Measurements from ENCODE around the gene FGF12. TPM values are rescaled to one million over a fixed set of nuclear protein-coding genes. Genes with fewer than 3 reads are reported as not detected.

FGF12 gene
- total and polyA plus RNA-seq, 2 of the 13 experiments (the other 11 are each of a cell fraction or from before 2014, with no cell fraction given) = 0.07 TPM; not detected in 1

GRCh38 chr3:192731233-192731632 lies 3.9 kb upstream of the FGF12 start:
- Histone ChIP-seq H3K27me3 (ENCODE audit: control insufficient read depth in 1 of 2, insufficient read depth in 2 of 2, low read length in 2 of 2) (0 out of 5 replicates have a peak, but pooled peaks cover 0 to 5% of the 10 kb centered on the region in 2 experiments), H3K4me2 (ENCODE audit: low read depth, low read length) (no peak overlapping the region), H4K20me1 (ENCODE audit: insufficient read depth, low read length) (no peaks in the 10 kb centered on the region), H3K4me1 (ENCODE audit: insufficient read depth, low read length) (no peaks in the 10 kb centered on the region), H3K27ac (ENCODE audit: extremely low read length, insufficient read depth, low read length) (no peak overlapping the region), H3K9ac (ENCODE audit: insufficient read depth, low read depth, low read length) (no peak overlapping the region), H3K36me3 (replicated peaks in 1 of 2; ENCODE audit: control insufficient read depth in 1 of 2, insufficient read depth in 2 of 2, low read length in 2 of 2) (no peaks in the 10 kb centered on the region), H3K4me3 (replicated peaks in 1 of 3; ENCODE audit: insufficient read depth in 1 of 3, low read depth in 2 of 3, low read length in 3 of 3) (no peak overlapping the region), H3K9me3 (ENCODE audit: low read length) (no peaks in the 10 kb centered on the region), H2AFZ (ENCODE audit: low read length) (no peak overlapping the region), H3K79me2 (ENCODE audit: insufficient read depth, low read length) (no peaks in the 10 kb centered on the region)
- DNase-seq (ENCODE audit: low spot score) = no peak
- FAIRE-seq = no peak
- CTCF ChIA-PET (ENCODE audit: low intra/inter-chr PET ratio, low total read pairs) = no interaction called here
- intact Hi-C loops (cut with micrococcal nuclease; ENCODE audit: unreplicated experiment) (no loop called here), in situ Hi-C loops (cut with HindIII; ENCODE audit: extremely low pct_ligation_motif_present, low pct_unique_long_range_greater_than_20kb) (no loop called here)
- no peak for TF ChIP-seq ATF4 (CRISPR knock-in tag; IDR thresholded peaks at IDR 0.05)
- TF ChIP-seq ZNF883 (CRISPR knock-in tag; IDR thresholded peaks at IDR 0.05; ENCODE audit: not compliant biosample characterization) = no peak
- BruUV-seq (replicated peaks) = no TSS peak
- POLR2A ChIA-PET = no interaction called here
- ATAC-seq = no peak
- 8% methylated on average over 3 of the region's 3 CpGs for WGBS (ENCODE audit: low lambda C conversion rate)

- in situ Hi-C loops (cut with HindIII; ENCODE audit: extremely low pct_ligation_motif_present, low pct_unique_long_range_greater_than_20kb) (no loop called here), intact Hi-C loops (cut with micrococcal nuclease; ENCODE audit: unreplicated experiment) (no loop called here)
- Histone ChIP-seq H3K9me3 (ENCODE audit: low read length) (no peaks in the 10 kb centered on the region), H3K27me3 (ENCODE audit: control insufficient read depth in 1 of 2, insufficient read depth in 2 of 2, low read length in 2 of 2) (0 out of 5 replicates have a peak, but pooled peaks cover 0 to 5% of the 10 kb centered on the region in 2 experiments), H3K4me1 (ENCODE audit: insufficient read depth, low read length) (no peaks in the 10 kb centered on the region), H3K4me2 (ENCODE audit: low read depth, low read length) (no peak overlapping the region), H2AFZ (ENCODE audit: low read length) (no peak overlapping the region), H3K36me3 (replicated peaks in 1 of 2; ENCODE audit: control insufficient read depth in 1 of 2, insufficient read depth in 2 of 2, low read length in 2 of 2) (no peaks in the 10 kb centered on the region), H3K4me3 (replicated peaks in 1 of 3; ENCODE audit: insufficient read depth in 1 of 3, low read depth in 2 of 3, low read length in 3 of 3) (no peak overlapping the region), H4K20me1 (ENCODE audit: insufficient read depth, low read length) (no peaks in the 10 kb centered on the region), H3K27ac (ENCODE audit: extremely low read length, insufficient read depth, low read length) (no peak overlapping the region), H3K9ac (ENCODE audit: insufficient read depth, low read depth, low read length) (no peak overlapping the region), H3K79me2 (ENCODE audit: insufficient read depth, low read length) (no peaks in the 10 kb centered on the region)
- FAIRE-seq (no peak), ATAC-seq (no peak), DNase-seq (ENCODE audit: low spot score) (no peak)
- WGBS (ENCODE audit: low lambda C conversion rate) = 0% methylated on average over 2 of the region's 2 CpGs
- POLR2A ChIA-PET = no interaction called here
- CTCF ChIA-PET (ENCODE audit: low intra/inter-chr PET ratio, low total read pairs) = no interaction called here
- BruUV-seq (replicated peaks) = no TSS peak
- no peak for TF ChIP-seq NFAT5 (CRISPR knock-in tag; IDR thresholded peaks at IDR 0.05)
- TF ChIP-seq ZNF609 (CRISPR knock-in tag; IDR thresholded peaks at IDR 0.05; ENCODE audit: borderline replicate concordance) = no peak
- no peak for TF ChIP-seq CREM (IDR thresholded peaks at IDR 0.05)
- no peak for TF ChIP-seq CREM (CRISPR knock-in tag; IDR thresholded peaks at IDR 0.05)
These were observed 956 bp downstream of the FGF12 start for GRCh38 chr3:192726385-192726784.

Data from HepG2 (cell line).